ENCODE data around the gene CDC7.
A peak's percentile ranks its signal among the peaks of the same experiment; 100 is the strongest.

CDC7 gene

DNA sequence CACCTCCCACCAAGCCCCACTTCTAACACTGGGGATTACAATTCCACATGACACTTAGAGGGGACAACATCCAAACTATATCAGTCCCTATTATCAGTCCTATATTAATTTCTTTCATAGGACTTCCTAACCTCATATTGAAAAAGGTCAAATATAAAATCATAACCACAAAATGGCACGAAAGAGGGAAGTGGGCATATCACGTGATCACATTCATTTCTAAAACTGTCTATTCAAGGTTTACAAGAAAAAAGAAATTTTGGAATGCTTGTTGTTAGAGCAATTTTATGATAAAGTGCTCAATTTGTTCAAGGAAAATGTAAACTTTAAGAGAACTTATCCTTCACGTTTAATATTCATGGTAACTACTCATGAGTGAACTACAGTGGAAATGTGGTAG, 13.2 kb upstream of the CDC7 start:
- no peak for DNase-seq (ENCODE audit: low read depth, low spot score)
- ChIA-PET POLR2A (no interaction called here), CTCF (no interaction called here)
- no peak overlapping the region for H3K4me3 ChIP-seq (ENCODE audit: low read depth, low read length)
- TF ChIP-seq, protein P1, sequence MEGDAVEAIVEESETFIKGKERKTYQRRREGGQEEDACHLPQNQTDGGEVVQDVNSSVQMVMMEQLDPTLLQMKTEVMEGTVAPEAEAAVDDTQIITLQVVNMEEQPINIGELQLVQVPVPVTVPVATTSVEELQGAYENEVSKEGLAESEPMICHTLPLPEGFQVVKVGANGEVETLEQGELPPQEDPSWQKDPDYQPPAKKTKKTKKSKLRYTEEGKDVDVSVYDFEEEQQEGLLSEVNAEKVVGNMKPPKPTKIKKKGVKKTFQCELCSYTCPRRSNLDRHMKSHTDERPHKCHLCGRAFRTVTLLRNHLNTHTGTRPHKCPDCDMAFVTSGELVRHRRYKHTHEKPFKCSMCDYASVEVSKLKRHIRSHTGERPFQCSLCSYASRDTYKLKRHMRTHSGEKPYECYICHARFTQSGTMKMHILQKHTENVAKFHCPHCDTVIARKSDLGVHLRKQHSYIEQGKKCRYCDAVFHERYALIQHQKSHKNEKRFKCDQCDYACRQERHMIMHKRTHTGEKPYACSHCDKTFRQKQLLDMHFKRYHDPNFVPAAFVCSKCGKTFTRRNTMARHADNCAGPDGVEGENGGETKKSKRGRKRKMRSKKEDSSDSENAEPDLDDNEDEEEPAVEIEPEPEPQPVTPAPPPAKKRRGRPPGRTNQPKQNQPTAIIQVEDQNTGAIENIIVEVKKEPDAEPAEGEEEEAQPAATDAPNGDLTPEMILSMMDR (IDR thresholded peaks at IDR 0.05; ENCODE audit: insufficient read depth, low read length, missing control alignments): no peak

DNA sequence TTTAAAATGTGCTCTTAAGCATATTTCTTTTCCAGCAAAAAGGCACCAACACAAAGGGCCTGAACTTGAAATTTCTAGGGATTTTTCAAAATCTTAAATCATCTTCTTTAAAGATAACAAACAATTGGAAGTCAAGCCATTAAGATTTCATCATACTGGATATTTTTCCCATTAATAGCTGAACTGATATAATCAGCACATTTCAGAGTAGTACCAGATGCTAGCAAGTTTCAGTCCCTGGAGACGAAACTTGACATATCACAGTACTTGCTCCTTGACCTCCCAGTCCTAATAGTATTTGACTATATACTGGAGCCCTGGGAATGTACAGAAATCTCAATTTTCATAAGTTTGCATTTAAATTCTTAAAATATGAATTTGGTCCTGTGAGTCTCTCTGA, 10.2 kb upstream of the CDC7 start:
- no peak overlapping the region for H3K4me3 ChIP-seq (ENCODE audit: low read depth, low read length)
- CTCF ChIA-PET: no interaction called here
- POLR2A ChIA-PET: no interaction called here
- TF ChIP-seq, protein P1 (IDR thresholded peaks at IDR 0.05; ENCODE audit: insufficient read depth, low read length, missing control alignments): no peak
- no peak for DNase-seq (ENCODE audit: low read depth, low spot score)

DNA sequence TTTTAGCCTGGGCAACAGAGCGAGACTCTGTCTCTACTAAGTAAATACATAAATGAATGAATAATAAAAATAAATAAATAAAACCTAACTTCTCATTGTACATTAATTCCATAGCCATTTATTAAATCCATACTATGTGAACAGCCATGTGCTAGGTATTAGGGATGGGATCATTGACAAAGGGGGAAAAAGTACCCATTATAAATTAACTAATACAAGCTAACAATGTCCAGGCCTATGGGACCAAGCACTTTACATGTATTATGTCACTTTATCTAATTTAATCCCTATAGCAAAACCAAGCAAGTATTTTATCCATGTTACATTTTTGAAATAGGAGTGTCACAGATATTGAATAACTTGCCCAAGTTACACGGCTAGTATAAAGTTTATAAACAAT, 2.6 kb upstream of the CDC7 start:
- TF ChIP-seq, protein P1 (IDR thresholded peaks at IDR 0.05; ENCODE audit: insufficient read depth, low read length, missing control alignments): no peak
- no peak overlapping the region for H3K4me3 ChIP-seq (ENCODE audit: low read depth, low read length)
- POLR2A ChIA-PET: no interaction called here
- no peak for DNase-seq (ENCODE audit: low read depth, low spot score)
- CTCF ChIA-PET: no interaction called here

DNA sequence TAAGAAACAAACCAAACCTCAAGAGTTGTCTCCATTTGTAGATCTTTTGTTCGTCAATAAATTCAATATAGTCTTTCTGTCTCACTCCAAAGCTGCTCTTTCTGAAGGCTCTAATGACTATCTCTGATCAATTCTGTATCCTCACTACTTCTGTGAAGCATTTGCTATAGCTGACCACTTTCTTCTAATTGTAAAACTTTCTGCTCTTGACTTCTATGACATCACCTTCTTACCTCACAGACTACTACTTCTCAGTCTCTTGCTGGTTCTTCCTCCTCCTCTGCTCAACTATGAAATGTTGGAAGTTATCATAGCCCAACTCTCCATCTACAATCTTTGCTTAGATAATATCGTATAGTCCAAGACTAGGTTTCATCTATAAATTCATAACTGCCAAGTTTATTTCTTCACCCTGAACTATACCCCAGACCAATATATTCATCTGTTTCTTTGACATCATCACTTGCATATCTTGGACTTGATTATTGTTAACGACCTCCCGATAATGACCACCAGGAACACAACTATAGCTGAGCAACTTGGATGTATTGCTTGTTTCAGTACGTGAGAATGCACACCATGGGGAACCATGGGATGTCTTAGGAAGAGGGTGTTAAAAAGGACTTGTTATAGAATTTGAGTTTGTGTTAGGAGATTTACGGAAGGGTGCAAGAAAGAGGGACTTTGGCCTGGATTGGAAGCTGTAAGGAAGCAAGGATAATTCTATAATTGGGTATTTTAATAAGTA, 2.0 kb upstream of the CDC7 start:
- TF ChIP-seq, protein P1 (IDR thresholded peaks at IDR 0.05; ENCODE audit: insufficient read depth, low read length, missing control alignments): no peak
- POLR2A ChIA-PET: no interaction called here
- CTCF ChIA-PET: interaction anchor here (0.9 to 1.2 kb wide), 4 partner anchors 10 to 430 kb away, joined by 3 to 7 read pairs (median 4); no protein-coding TSS in a partner anchor
- DNase-seq (ENCODE audit: low read depth, low spot score): no peak
- H3K4me3 ChIP-seq (ENCODE audit: low read depth, low read length): no peak overlapping the region

DNA sequence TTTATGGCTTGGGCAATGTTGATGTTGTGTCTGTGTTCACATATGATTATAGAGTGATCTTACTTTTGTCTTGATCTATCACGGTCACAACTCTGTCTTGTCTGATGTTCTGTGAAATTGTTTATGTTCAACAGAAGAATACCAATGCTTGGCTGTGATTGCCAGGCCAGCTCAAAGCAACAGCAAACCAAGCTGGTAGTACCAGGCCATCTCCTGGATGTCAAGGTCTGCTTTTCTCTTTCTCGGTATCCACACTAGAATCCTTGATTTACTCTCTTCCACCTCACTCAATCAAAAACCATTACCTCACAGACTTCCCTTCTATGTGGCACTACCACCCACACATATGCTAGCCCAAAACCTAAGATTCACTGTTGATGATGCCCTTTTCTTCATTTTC, 1.3 kb upstream of the CDC7 start:
- DNase-seq (ENCODE audit: low read depth, low spot score): no peak
- TF ChIP-seq, protein P1 (IDR thresholded peaks at IDR 0.05; ENCODE audit: insufficient read depth, low read length, missing control alignments): no peak
- CTCF ChIA-PET: interaction anchor here (0.9 to 1.2 kb wide), 4 partner anchors 9 to 430 kb away, joined by 3 to 7 read pairs (median 4); no protein-coding TSS in a partner anchor
- POLR2A ChIA-PET: no interaction called here
- H3K4me3 ChIP-seq (ENCODE audit: low read depth, low read length): no peak overlapping the region

DNA sequence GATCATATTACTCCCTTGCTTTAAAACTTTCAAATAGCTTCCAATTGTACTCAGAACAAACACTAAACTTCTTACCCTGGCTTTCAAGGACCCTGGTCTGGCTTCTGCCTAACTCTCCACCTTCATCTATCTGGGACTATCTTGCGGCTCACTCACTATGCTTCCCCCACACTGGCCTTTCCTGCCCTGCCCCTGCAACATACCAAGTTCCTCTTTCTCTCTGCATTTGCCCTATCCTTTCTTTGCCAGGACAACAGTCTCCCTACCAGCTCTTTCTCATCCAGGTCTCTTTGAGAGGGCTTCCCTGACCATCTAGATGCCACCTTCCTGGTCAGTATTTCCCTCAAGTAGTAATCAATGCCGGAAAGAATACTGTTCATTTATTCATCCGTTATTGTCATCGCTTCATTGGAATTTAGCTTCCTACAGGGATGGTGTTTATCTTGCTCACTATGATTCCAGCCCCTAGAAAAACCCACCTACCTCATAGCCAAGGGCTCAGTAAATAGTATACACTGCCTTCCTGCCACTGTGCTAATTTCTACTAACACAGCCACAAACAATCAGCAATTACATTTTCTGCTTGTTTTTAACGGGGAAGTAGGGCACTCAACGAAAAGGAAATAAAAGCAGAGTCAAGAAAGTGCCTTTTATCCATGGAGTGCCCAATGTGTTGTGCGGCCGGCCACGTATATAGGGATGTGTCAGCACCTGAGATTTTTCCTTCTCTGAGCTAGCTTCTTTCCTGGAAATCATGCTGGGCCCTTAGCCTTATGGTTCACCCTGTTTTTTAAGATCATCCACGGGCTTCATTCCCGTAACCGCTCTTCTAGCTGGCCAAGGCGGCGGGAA, 521 bp upstream of the CDC7 start:
- ChIA-PET CTCF (interaction anchor here (1.1 to 5.6 kb wide), 9 partner anchors 8 to 791 kb away, joined by 3 to 63 read pairs (median 5); no protein-coding TSS in a partner anchor), POLR2A (no interaction called here)
- peak overlapping the region; percentile 88 for H3K4me3 ChIP-seq (ENCODE audit: low read depth, low read length)
- TF ChIP-seq, protein P1 (IDR thresholded peaks at IDR 0.05; ENCODE audit: insufficient read depth, low read length, missing control alignments): no peak
- no peak for DNase-seq (ENCODE audit: low read depth, low spot score)
